HG03378 (cell line): ENCODE results near the gene LECT2.

ENCODE experiments used
- ATAC-seq: cut with Tn5 transposase; IDR thresholded peaks from one replicate; pipeline ENCODE4 v1.9.1; 2021; ENCODE audit warnings: mild to moderate bottlenecking, moderate library complexity; ENCODE audit not compliant: unreplicated experiment

LECT2 gene

GRCh38 chr5:135979510-135979909 is 24.7 kb upstream of the LECT2 start:
- no peak for ATAC-seq

GRCh38 chr5:135978993-135979392 is 24.2 kb upstream of the LECT2 start:
- ATAC-seq, result no peak

- ATAC-seq, result no peak
Observed at GRCh38 chr5:135978212-135978631, 23.4 kb upstream of the LECT2 start.

GRCh38 chr5:135977375-135977928 is 22.7 kb upstream of the LECT2 start:
- ATAC-seq, result no peak

- ATAC-seq, result no peak
Observed at GRCh38 chr5:135976216-135976615, 21.4 kb upstream of the LECT2 start.

- no peak for ATAC-seq
Observed at GRCh38 chr5:135975122-135975521, 20.3 kb upstream of the LECT2 start.

- no peak for ATAC-seq
Observed at GRCh38 chr5:135974021-135974600, 19.3 kb upstream of the LECT2 start.

GRCh38 chr5:135973323-135974020 is 18.7 kb upstream of the LECT2 start:
- no peak for ATAC-seq

GRCh38 chr5:135971701-135972100 is 16.9 kb upstream of the LECT2 start:
- no peak for ATAC-seq

GRCh38 chr5:135966790-135967189 is 12.0 kb upstream of the LECT2 start:
- no peak for ATAC-seq

GRCh38 chr5:135966165-135966564 is 11.4 kb upstream of the LECT2 start:
- ATAC-seq, result no peak

- ATAC-seq, result no peak
Observed at GRCh38 chr5:135965504-135965903, 10.7 kb upstream of the LECT2 start.

- no peak for ATAC-seq
Observed at GRCh38 chr5:135964670-135965320, 10.0 kb upstream of the LECT2 start.

GRCh38 chr5:135955525-135955924 is 742 bp upstream of the LECT2 start:
- no peak for ATAC-seq

- ATAC-seq, result no peak
Observed at GRCh38 chr5:135953850-135954249, 933 bp downstream of the LECT2 start.

- no peak for ATAC-seq
Observed at GRCh38 chr5:135952683-135953082, 2.1 kb downstream of the LECT2 start.

GRCh38 chr5:135951807-135952206 is 3.0 kb downstream of the LECT2 start:
- ATAC-seq, result no peak

- ATAC-seq, result no peak
Observed at GRCh38 chr5:135951257-135951656, 3.5 kb downstream of the LECT2 start.

- no peak for ATAC-seq
Observed at GRCh38 chr5:135950611-135951010, 4.2 kb downstream of the LECT2 start.

- ATAC-seq, result no peak
Observed at GRCh38 chr5:135944967-135945560, 9.7 kb downstream of the LECT2 start.

- ATAC-seq, result no peak
Observed at GRCh38 chr5:135944564-135944963, 10.2 kb downstream of the LECT2 start.
